Caco-2 (cell line): Measurements from ENCODE around the gene WIPF2. TPM values are rescaled to one million over a fixed set of nuclear protein-coding genes. Genes with fewer than 3 reads are reported as not detected.

Experiments used
- BruUV-seq: library from RNA; stranded (reverse); fragments of 400-500 nt; replicated peaks from 2 replicates; lab custom pipeline; 2021; lab: Mats Ljungman, UMichigan
- CTCF ChIA-PET: fragments of 300-600 bp; sonication (Branson Sonifier 250); formaldehyde crosslinking; loops from one replicate; lab custom pipeline; 2022; ENCODE audit warnings: antibody characterized with exemption; lab: Charles Lee
- POLR2A ChIA-PET: fragments of 300-600 bp; sonication (Branson Sonifier 250); formaldehyde crosslinking; loops from one replicate; lab custom pipeline; 2022; ENCODE audit warnings: antibody characterized with exemption; lab: Charles Lee
- DNase-seq, 2 experiments: peaks; one replicate each; pipeline versions ENCODE4 v3.0.0 to v3.0.0-alpha.2; 2020 to 2022
- H3K27me3 ChIP-seq: replicated peaks from 2 replicates; pipeline ENCODE4 v1.6.0; 2011; ENCODE audit warnings: low read length; ENCODE audit not compliant: control insufficient read depth, insufficient read depth
- H3K36me3 ChIP-seq: 2 replicates; pipeline ENCODE4 v1.5.1; 2011; ENCODE audit warnings: low read length; ENCODE audit not compliant: control insufficient read depth, insufficient read depth
- H3K4me1 ChIP-seq: fragments of 250-450 bp; sonication (Bioruptor Pico); 2 replicates; pipeline ENCODE4 v1.5.1; 2020; ENCODE audit warnings: mild to moderate bottlenecking
- H3K4me3 ChIP-seq: 2 replicates; pipeline ENCODE4 v1.5.1; 2011; ENCODE audit warnings: low read depth, mild to moderate bottlenecking, control low read depth, low read length
- H3K9me3 ChIP-seq: fragments of 250-450 bp; sonication (Bioruptor Pico); 2 replicates; pipeline ENCODE4 v1.5.1; 2020; ENCODE audit warnings: mild to moderate bottlenecking, moderate library complexity
- H3K27ac Mint-ChIP-seq: one replicate; pipeline ENCODE4 v1.8.0; 2022; ENCODE audit warnings: mixed read lengths; ENCODE audit not compliant: unreplicated experiment
- H3K27me3 Mint-ChIP-seq: one replicate; pipeline ENCODE4 v1.8.0; 2022; ENCODE audit warnings: mixed read lengths; ENCODE audit not compliant: insufficient read depth, unreplicated experiment
- H3K36me3 Mint-ChIP-seq: one replicate; pipeline ENCODE4 v1.8.0; 2022; ENCODE audit warnings: mild to moderate bottlenecking, mixed read lengths; ENCODE audit not compliant: insufficient read depth, unreplicated experiment
- H3K4me1 Mint-ChIP-seq: one replicate; pipeline ENCODE4 v1.8.0; 2022; ENCODE audit warnings: low read depth, mixed read lengths; ENCODE audit not compliant: unreplicated experiment
- H3K4me3 Mint-ChIP-seq: one replicate; pipeline ENCODE4 v1.8.0; 2022; ENCODE audit warnings: mild to moderate bottlenecking, moderate library complexity, mixed read lengths; ENCODE audit not compliant: unreplicated experiment
- H3K9me3 Mint-ChIP-seq: one replicate; pipeline ENCODE4 v1.8.0; 2022; ENCODE audit warnings: mixed read lengths; ENCODE audit not compliant: unreplicated experiment
- intact Hi-C: fragments of 100-400 bp; cut with micrococcal nuclease; formaldehyde crosslinking; loops from one replicate; pipeline ENCODE4 v1.10.0; 2022; ENCODE audit not compliant: unreplicated experiment
- microRNA-seq: library from miRNA; unstranded; fragments of <30 nt; microRNA quantifications from one replicate; pipeline ENCODE4 v1.2.0, GENCODE V29; 2022
- total RNA-seq: library from RNA; stranded (reverse); gene quantifications from 2 replicates; pipeline ENCODE4 v1.2.3, GENCODE V29; 2022
- TF ChIP-seq, protein P1 (sequence below), 2 experiments: fragments of 200-600 bp in 1 of 2; IDR thresholded peaks; 1 replicate in 1 of 2; 2 replicates in 1 of 2; pipeline versions ENCODE4 v1.5.1 to v1.8.0; 2011 to 2022; ENCODE audit warnings: antibody characterized with exemption in 1 of 2, control low read depth in 1 of 2, inconsistent platforms in 1 of 2, low read depth in 1 of 2, low read length in 1 of 2, mild to moderate bottlenecking in 1 of 2, moderate library complexity in 1 of 2; ENCODE audit not compliant: insufficient read depth in 1 of 2, severe bottlenecking in 1 of 2, unreplicated experiment in 1 of 2

The WIPF2 gene
- total RNA-seq, 1 experiment from 2014 or later, result 33.4 TPM

DNA sequence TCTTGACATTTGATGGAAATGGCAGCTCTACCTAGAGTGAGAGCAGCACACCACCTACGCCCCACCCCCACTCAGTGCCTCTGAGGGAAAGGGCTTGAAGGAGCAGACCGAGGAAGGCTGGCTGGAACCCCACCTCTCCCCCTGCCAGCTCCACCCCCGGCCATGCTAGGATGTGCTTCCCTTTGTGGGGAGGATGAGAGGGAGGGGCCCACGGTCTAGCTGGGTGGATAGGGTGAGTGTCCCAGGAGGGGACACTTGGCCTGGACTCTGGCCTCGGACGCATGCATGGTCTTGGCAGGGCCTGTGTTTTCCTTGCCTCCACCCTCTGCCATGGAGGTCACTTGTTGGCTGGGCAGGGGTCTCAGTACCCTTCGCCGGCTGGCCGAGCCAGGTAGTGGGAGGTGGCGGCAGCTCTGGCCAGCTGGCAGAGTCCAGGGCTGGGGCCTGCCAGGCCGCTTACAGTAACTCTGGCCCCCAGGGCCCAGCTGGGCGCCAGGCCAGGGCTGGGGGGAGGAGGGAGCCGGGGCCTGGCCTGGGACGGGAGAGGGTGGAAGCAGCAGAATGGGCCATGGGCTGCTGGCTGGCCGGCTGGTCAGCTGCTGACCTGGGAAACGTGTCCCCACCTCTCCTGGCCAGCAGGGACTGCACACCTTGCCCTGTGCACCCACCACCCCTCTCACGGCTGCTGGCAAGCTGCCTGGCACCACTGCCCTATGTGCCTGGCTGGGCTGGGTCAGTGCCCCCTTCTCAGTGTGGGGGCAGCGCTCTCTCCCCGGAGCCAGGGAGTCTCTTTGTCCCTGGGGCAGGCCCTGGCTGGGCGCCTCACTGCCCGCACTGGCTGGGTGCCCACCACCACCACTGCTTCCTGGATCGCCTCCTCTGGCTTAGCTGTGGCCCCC is 112.9 kb downstream of the WIPF2 start:
- no peak overlapping the region for H3K4me3 ChIP-seq
- intact Hi-C loops, result no loop called here
- H3K9me3 ChIP-seq, result no peaks in the 10 kb centered on the region
- H3K4me1 ChIP-seq, result peaks cover 15% of the 10 kb centered on the region; the same call in 1 of the 2 replicates
- peaks cover 24% of the 10 kb centered on the region for H3K4me1 Mint-ChIP-seq
- no peak overlapping the region for H3K4me3 Mint-ChIP-seq
- H3K27ac Mint-ChIP-seq, result no peak overlapping the region
- H3K27me3 Mint-ChIP-seq, result no peaks in the 10 kb centered on the region
- H3K36me3 Mint-ChIP-seq, result no peaks in the 10 kb centered on the region
- no peaks in the 10 kb centered on the region for H3K27me3 ChIP-seq
- ChIA-PET POLR2A (no interaction called here), CTCF (interaction anchor here (1.7 kb wide), 1 partner anchor 15 kb away, joined by 4 read pairs; no protein-coding TSS in a partner anchor)
- DNase-seq, result no peak
- H3K9me3 Mint-ChIP-seq, result no peaks in the 10 kb centered on the region
- BruUV-seq, result no TSS peak
- TF ChIP-seq, protein P1, sequence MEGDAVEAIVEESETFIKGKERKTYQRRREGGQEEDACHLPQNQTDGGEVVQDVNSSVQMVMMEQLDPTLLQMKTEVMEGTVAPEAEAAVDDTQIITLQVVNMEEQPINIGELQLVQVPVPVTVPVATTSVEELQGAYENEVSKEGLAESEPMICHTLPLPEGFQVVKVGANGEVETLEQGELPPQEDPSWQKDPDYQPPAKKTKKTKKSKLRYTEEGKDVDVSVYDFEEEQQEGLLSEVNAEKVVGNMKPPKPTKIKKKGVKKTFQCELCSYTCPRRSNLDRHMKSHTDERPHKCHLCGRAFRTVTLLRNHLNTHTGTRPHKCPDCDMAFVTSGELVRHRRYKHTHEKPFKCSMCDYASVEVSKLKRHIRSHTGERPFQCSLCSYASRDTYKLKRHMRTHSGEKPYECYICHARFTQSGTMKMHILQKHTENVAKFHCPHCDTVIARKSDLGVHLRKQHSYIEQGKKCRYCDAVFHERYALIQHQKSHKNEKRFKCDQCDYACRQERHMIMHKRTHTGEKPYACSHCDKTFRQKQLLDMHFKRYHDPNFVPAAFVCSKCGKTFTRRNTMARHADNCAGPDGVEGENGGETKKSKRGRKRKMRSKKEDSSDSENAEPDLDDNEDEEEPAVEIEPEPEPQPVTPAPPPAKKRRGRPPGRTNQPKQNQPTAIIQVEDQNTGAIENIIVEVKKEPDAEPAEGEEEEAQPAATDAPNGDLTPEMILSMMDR (IDR thresholded peaks at IDR 0.05; ENCODE audit: insufficient read depth in 1 of 2, low read depth in 1 of 2, low read length in 1 of 2, severe bottlenecking in 1 of 2, unreplicated experiment in 1 of 2), result no peak
- H3K36me3 ChIP-seq, result peaks cover 1% of the 10 kb centered on the region

Small RNA genes within 50 kb of the gene (microRNA-seq; reads per million reads assigned to microRNA genes)
- gene MIR6867, result not detected

Other genes with a start within 250 kb of the WIPF2 start
- 179 and 195 TPM in 2 replicates for gene PSMD3, start 238.5 kb upstream of the WIPF2 start, total RNA-seq
- gene CSF3, start 203.9 kb upstream of the WIPF2 start, total RNA-seq, result not detected in 2 replicates
- 119 and 122 TPM in 2 replicates for gene MED24, start 164.9 kb upstream of the WIPF2 start, total RNA-seq
- 27.3 and 29.3 TPM in 2 replicates for gene THRA, start 156.3 kb upstream of the WIPF2 start, total RNA-seq
- 8.9 and 11.3 TPM in 2 replicates for gene NR1D1, start 118.7 kb upstream of the WIPF2 start, total RNA-seq
- gene MSL1, start 97.3 kb upstream of the WIPF2 start, total RNA-seq, result 82.6 and 86.9 TPM in 2 replicates
- gene CASC3, start 78.8 kb upstream of the WIPF2 start, total RNA-seq, result 102 and 110 TPM in 2 replicates
- 13.2 and 15.0 TPM in 2 replicates for gene RAPGEFL1, start 41.8 kb upstream of the WIPF2 start, total RNA-seq
- 86.1 and 96.4 TPM in 2 replicates for gene CDC6, start 68.6 kb downstream of the WIPF2 start, total RNA-seq
- gene RARA, start 89.9 kb downstream of the WIPF2 start, total RNA-seq, result 26.6 and 27.6 TPM in 2 replicates
- not detected in 2 replicates for gene GJD3, start 145.4 kb downstream of the WIPF2 start, total RNA-seq
- 226 and 237 TPM in 2 replicates for gene TOP2A, start 198.6 kb downstream of the WIPF2 start, total RNA-seq
- gene IGFBP4, start 224.1 kb downstream of the WIPF2 start, total RNA-seq, result 35.7 and 49.1 TPM in 2 replicates